ENCODE measurements around the gene RERE. TPM values are rescaled to one million over a fixed set of nuclear protein-coding genes. Genes with fewer than 3 reads are reported as not detected.

RERE gene
- total RNA-seq, 1 donor from 2014 or later, result 76.8 TPM

DNA sequence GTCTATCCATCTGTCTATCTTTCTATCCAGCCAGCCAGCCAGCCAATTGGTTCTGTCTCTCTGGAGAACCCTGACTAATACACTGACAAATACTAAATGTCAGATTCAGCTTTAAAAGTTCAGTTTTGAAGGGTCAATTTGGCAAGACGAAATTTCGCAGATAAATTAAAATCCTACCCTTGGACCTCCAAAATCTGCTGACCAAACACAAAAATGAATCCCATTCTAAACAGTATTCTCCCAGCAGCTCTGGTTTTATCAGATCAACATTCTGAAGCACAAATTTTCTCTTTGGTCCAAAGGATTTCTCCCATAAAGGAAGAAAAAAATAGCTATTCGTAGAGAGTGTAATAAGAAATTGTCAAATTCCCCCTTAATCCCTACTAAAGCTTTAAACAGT is 248.6 kb downstream of the RERE start:
- Mint-ChIP-seq H3K27ac (ENCODE audit: unreplicated experiment) (no peak overlapping the region), H3K36me3 (ENCODE audit: unreplicated experiment) (no peaks in the 10 kb centered on the region), H3K4me3 (ENCODE audit: unreplicated experiment) (no peak overlapping the region), H3K27me3 (ENCODE audit: unreplicated experiment) (no peaks in the 10 kb centered on the region), H3K4me1 (ENCODE audit: unreplicated experiment) (peaks cover 11% of the 10 kb centered on the region), H3K9me3 (ENCODE audit: unreplicated experiment) (no peaks in the 10 kb centered on the region)
- TF ChIP-seq, protein P1, sequence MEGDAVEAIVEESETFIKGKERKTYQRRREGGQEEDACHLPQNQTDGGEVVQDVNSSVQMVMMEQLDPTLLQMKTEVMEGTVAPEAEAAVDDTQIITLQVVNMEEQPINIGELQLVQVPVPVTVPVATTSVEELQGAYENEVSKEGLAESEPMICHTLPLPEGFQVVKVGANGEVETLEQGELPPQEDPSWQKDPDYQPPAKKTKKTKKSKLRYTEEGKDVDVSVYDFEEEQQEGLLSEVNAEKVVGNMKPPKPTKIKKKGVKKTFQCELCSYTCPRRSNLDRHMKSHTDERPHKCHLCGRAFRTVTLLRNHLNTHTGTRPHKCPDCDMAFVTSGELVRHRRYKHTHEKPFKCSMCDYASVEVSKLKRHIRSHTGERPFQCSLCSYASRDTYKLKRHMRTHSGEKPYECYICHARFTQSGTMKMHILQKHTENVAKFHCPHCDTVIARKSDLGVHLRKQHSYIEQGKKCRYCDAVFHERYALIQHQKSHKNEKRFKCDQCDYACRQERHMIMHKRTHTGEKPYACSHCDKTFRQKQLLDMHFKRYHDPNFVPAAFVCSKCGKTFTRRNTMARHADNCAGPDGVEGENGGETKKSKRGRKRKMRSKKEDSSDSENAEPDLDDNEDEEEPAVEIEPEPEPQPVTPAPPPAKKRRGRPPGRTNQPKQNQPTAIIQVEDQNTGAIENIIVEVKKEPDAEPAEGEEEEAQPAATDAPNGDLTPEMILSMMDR (IDR thresholded peaks at IDR 0.05), result no peak
- no peak for DNase-seq (ENCODE audit: extremely low spot score, unreplicated experiment)

DNA sequence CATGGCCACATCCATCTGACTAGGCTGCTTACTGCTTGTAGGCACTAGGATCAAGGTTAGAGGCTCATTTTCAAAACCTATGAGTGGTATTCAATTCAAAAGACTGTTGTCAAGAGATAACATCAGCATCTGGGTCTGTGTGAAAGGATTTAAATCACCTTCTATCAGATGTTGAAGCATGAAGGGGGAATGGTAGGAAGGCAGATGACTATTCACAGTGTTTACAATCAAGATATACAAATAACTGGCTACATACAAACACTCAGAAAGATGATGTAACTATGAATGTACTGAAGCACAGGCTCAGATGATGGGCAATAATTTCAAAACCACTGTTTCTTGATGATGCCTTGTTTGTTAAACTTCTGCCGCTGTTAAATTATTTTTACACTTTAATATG is 250.3 kb downstream of the RERE start:
- no peak for DNase-seq (ENCODE audit: extremely low spot score, unreplicated experiment)
- Mint-ChIP-seq H3K27me3 (ENCODE audit: unreplicated experiment) (no peaks in the 10 kb centered on the region), H3K9me3 (ENCODE audit: unreplicated experiment) (no peaks in the 10 kb centered on the region), H3K36me3 (ENCODE audit: unreplicated experiment) (no peaks in the 10 kb centered on the region), H3K4me1 (ENCODE audit: unreplicated experiment) (peaks cover 23% of the 10 kb centered on the region), H3K27ac (ENCODE audit: unreplicated experiment) (no peak overlapping the region), H3K4me3 (ENCODE audit: unreplicated experiment) (no peak overlapping the region)
- TF ChIP-seq, protein P1 (IDR thresholded peaks at IDR 0.05), result no peak

DNA sequence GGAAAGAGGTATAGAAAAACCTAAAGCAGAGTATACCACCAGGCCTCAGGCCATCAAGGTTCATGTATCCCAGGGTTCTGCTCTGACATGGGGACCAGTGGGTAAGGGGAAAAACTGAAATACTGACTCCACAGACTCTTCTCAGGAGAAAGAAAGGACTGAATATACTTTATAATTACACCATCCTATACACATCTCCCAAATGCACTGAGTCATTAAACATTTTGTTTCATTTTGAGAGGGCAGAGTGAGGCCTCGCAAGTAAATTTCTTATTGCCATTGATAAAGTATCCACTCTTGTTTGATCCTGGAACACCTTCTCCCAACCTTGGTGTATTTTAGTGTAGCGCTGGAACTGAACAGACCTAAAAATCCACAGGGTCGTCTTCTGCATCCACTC is 251.6 kb downstream of the RERE start:
- H3K4me1 Mint-ChIP-seq (ENCODE audit: unreplicated experiment), result peaks cover 17% of the 10 kb centered on the region
- H3K36me3 Mint-ChIP-seq (ENCODE audit: unreplicated experiment), result no peaks in the 10 kb centered on the region
- TF ChIP-seq, protein P1 (IDR thresholded peaks at IDR 0.05), result no peak
- no peak for DNase-seq (ENCODE audit: extremely low spot score, unreplicated experiment)
- H3K27me3 Mint-ChIP-seq (ENCODE audit: unreplicated experiment), result no peaks in the 10 kb centered on the region
- H3K9me3 Mint-ChIP-seq (ENCODE audit: unreplicated experiment), result no peaks in the 10 kb centered on the region
- no peak overlapping the region for H3K27ac Mint-ChIP-seq (ENCODE audit: unreplicated experiment)
- H3K4me3 Mint-ChIP-seq (ENCODE audit: unreplicated experiment), result no peak overlapping the region

DNA sequence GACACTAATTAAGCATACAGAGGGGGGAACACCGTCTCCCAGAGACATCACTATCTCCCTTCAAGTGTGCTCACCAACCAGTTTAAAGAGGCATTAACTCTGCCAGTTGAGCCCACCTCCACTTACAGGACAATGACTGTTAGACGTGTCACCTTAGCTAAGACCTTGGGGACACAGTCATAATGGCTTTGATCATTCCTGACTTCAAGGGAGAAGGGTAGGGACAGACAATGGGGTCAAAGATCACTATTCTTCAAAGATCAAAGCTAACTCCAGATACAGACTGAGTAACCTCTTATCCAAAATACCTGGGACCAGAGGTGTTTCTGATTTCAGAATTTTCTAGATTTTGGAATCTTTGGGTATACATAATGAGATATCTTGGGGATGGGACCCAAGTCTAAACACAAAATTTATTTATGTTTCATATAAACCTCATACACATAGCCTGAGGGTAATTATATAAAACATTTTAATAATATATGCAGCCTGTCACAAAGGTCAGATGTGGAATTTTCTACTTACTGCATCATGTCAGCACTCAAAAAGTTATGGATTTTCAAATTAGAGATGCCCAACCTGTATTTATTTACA is 253.4 kb downstream of the RERE start:
- no peaks in the 10 kb centered on the region for H3K9me3 Mint-ChIP-seq (ENCODE audit: unreplicated experiment)
- no peak for DNase-seq (ENCODE audit: extremely low spot score, unreplicated experiment)
- TF ChIP-seq, protein P1 (IDR thresholded peaks at IDR 0.05), result no peak
- peaks cover 13% of the 10 kb centered on the region for H3K4me1 Mint-ChIP-seq (ENCODE audit: unreplicated experiment)
- H3K27me3 Mint-ChIP-seq (ENCODE audit: unreplicated experiment), result no peaks in the 10 kb centered on the region
- H3K4me3 Mint-ChIP-seq (ENCODE audit: unreplicated experiment), result no peak overlapping the region
- H3K36me3 Mint-ChIP-seq (ENCODE audit: unreplicated experiment), result no peaks in the 10 kb centered on the region
- H3K27ac Mint-ChIP-seq (ENCODE audit: unreplicated experiment), result no peak overlapping the region

DNA sequence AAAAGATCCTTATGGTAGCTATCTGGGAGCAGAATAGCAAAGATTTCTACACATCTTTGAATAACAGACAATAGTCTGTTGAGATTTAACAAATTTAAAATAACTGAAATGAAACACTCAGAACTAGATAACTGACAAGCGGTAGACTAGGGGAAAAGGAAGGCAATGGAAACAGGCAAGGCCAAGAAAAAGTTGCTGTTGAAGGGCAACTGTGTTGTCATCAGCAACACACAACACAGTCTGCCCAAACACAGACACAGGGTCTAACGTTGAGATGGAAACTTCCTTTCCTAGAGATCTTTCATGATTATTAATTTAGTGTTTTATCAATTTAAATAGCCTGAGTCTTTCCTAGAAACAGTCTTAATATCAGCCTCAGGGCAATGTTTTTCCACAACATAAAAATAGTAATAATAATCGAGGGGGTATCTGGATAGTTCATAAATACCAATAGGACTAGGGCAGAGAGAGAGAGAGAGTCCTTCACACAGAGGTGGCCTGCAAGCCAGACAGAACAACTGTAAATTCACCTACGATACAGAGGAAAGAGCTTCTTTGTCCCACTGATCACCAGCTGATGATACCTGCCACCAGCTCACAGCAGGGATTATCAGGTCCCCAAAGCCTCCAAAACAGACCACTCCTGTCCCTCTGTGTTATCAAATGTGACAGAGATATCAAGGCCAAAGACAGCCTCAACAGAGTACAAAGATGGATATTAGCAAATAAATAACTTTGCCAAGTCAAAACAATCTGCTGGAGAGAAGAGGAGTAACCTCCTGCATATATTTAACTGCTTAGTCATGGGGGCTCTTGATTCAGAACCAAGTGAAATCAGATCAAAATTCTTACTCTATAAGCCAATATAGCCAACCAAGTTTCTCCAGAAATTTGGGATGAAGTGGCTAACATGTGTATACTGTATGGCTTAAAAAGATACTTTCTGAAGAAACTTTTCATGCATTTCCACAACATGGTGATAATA is 254.3 kb downstream of the RERE start:
- no peak for DNase-seq (ENCODE audit: extremely low spot score, unreplicated experiment)
- Mint-ChIP-seq H3K4me1 (ENCODE audit: unreplicated experiment) (peaks cover 13% of the 10 kb centered on the region), H3K9me3 (ENCODE audit: unreplicated experiment) (no peaks in the 10 kb centered on the region), H3K27me3 (ENCODE audit: unreplicated experiment) (no peaks in the 10 kb centered on the region), H3K27ac (ENCODE audit: unreplicated experiment) (peak overlapping the region; percentile 69), H3K4me3 (ENCODE audit: unreplicated experiment) (no peak overlapping the region), H3K36me3 (ENCODE audit: unreplicated experiment) (no peaks in the 10 kb centered on the region)
- TF ChIP-seq, protein P1 (IDR thresholded peaks at IDR 0.05), result no peak
